GM12878 (cell line): ENCODE measurements around the gene CRYBB1. TPM values are rescaled to one million over a fixed set of nuclear protein-coding genes. Genes with fewer than 3 reads are reported as not detected.

Source experiments
- ATAC-seq: fragments of 200-7000 bp; cut with Tn5 transposase; 3 replicates; pipeline ENCODE4 v1.9.1; 2020; ENCODE audit warnings: mild to moderate bottlenecking, moderate library complexity
- BruUV-seq: library from RNA; stranded (reverse); fragments of 400-500 nt; replicated peaks from 2 replicates; lab custom pipeline; 2021; lab: Mats Ljungman, UMichigan
- CTCF ChIA-PET: fragments of 300-600 bp; sonication (Branson Sonifier 250); formaldehyde crosslinking; extraction: SDS; loops from one replicate; lab custom pipeline; 2021; ENCODE audit warnings: inconsistent platforms; lab: Yijun Ruan, JAX
- POLR2A ChIA-PET: fragments of 350-600 bp; formaldehyde crosslinking; extraction: SDS; loops from one replicate; lab custom pipeline; 2021; ENCODE audit warnings: inconsistent platforms; lab: Charles Lee
- RAD21 ChIA-PET: fragments of 300-600 bp; sonication (Branson Sonifier 250); formaldehyde crosslinking; loops from one replicate; lab custom pipeline; 2023; ENCODE audit warnings: antibody characterized with exemption; ENCODE audit not compliant: unreplicated experiment; lab: Charles Lee
- SMC1A ChIA-PET: fragments of 300-600 bp; sonication (Branson Sonifier 250); formaldehyde crosslinking; loops from one replicate; lab custom pipeline; 2023; ENCODE audit not compliant: unreplicated experiment, uncharacterized antibody; lab: Charles Lee
- DNase-seq: peaks from one replicate; pipeline ENCODE4 v3.0.0-alpha.2; 2011; ENCODE audit warnings: low read depth, low spot score
- FAIRE-seq: peaks from 3 replicates; lab custom pipeline; 2011; peaks lifted over from hg19 to GRCh38; lab: Jason Lieb, UNC
- H2AFZ ChIP-seq: 2 replicates; pipeline ENCODE4 v1.6.0; 2011; ENCODE audit warnings: low read depth, low read length, control low read depth; ENCODE audit not compliant: control insufficient read depth
- H3K27ac ChIP-seq: 2 replicates; pipeline ENCODE4 v1.5.1; 2011; ENCODE audit warnings: control low read depth; ENCODE audit not compliant: control insufficient read depth, insufficient read depth
- H3K27me3 ChIP-seq, 2 experiments: replicated peaks in 1 of 2; 2 replicates each; pipeline versions ENCODE4 v1.6.0 to v1.6.1; 2011; ENCODE audit warnings: low read length in 1 of 2; ENCODE audit not compliant: control insufficient read depth in 2 of 2, insufficient read depth in 2 of 2
- H3K36me3 ChIP-seq, 2 experiments: 2 replicates each; pipeline ENCODE4 v1.5.1; 2011; ENCODE audit warnings: low read length in 1 of 2; ENCODE audit not compliant: control insufficient read depth in 2 of 2, insufficient read depth in 2 of 2
- H3K4me1 ChIP-seq: 2 replicates; pipeline ENCODE4 v1.6.1; 2011; ENCODE audit warnings: mild to moderate bottlenecking, low read length, moderate library complexity, mixed read lengths; ENCODE audit not compliant: control insufficient read depth, insufficient read depth
- H3K4me2 ChIP-seq: 2 replicates; pipeline ENCODE4 v1.6.0; 2011; ENCODE audit warnings: control low read depth; ENCODE audit not compliant: control insufficient read depth, insufficient read depth
- H3K4me3 ChIP-seq: fragments of 200-600 bp; sonication (generic); 2 replicates; pipeline ENCODE4 v1.5.1; 2016
- H3K79me2 ChIP-seq: 2 replicates; pipeline ENCODE4 v1.6.0; 2011; ENCODE audit warnings: low read length; ENCODE audit not compliant: control insufficient read depth, insufficient read depth
- H3K9ac ChIP-seq: 2 replicates; pipeline ENCODE4 v1.8.0; 2011; ENCODE audit warnings: low read length, control low read depth, mixed read lengths; ENCODE audit not compliant: control insufficient read depth, insufficient read depth
- H3K9me3 ChIP-seq: replicated peaks from 3 replicates; pipeline ENCODE4 v1.5.1; 2011; ENCODE audit warnings: mild to moderate bottlenecking, low read length; ENCODE audit not compliant: control insufficient read depth, insufficient read depth
- H4K20me1 ChIP-seq: 2 replicates; pipeline ENCODE4 v1.6.0; 2011; ENCODE audit not compliant: control insufficient read depth, insufficient read depth
- CREM ChIP-seq: IDR thresholded peaks from 2 replicates; pipeline ENCODE4 v1.6.1; 2014; ENCODE audit warnings: antibody characterized with exemption, low read depth
- EED ChIP-seq: sonication (generic); IDR thresholded peaks from 2 replicates; pipeline ENCODE4 v1.6.1; 2016; ENCODE audit warnings: antibody characterized with exemption, low read depth
- KDM1A ChIP-seq: fragments of 200-600 bp; sonication (generic); IDR thresholded peaks from 2 replicates; pipeline ENCODE4 v1.6.1; 2016; ENCODE audit warnings: borderline replicate concordance
- KLF5 ChIP-seq: fragments of 450-650 bp; IDR thresholded peaks from 2 replicates; pipeline ENCODE4 v1.6.1; 2014; ENCODE audit warnings: mild to moderate bottlenecking; ENCODE audit not compliant: partially characterized antibody
- MTA2 ChIP-seq: fragments of 450-650 bp; IDR thresholded peaks from 2 replicates; pipeline ENCODE4 v1.6.1; 2016; ENCODE audit warnings: low read depth, mild to moderate bottlenecking, moderate library complexity
- NR2F1 ChIP-seq: fragments of 450-650 bp; conservative IDR thresholded peaks from 2 replicates; pipeline ENCODE4 v1.6.1; 2017; ENCODE audit warnings: mild to moderate bottlenecking
- RAD51 ChIP-seq: fragments of 450-650 bp; IDR thresholded peaks from 2 replicates; pipeline ENCODE4 v1.6.1; 2016; ENCODE audit warnings: moderate library complexity, mild to moderate bottlenecking, inconsistent platforms
- RB1 ChIP-seq: fragments of 450-650 bp; formaldehyde crosslinking; IDR thresholded peaks from 2 replicates; pipeline ENCODE4 v1.6.1; 2017; ENCODE audit warnings: mild to moderate bottlenecking, borderline replicate concordance
- WGBS: methylation state at CpG from one replicate; pipeline ENCODE4 v1.1.6; 2016; ENCODE audit warnings: low lambda C conversion rate; ENCODE audit not compliant: insufficient replicate concordance, insufficient coverage; ENCODE audit errors: missing lambda C conversion rate; 5-methylcytosine and 5-hydroxymethylcytosine counted together
- in situ Hi-C: fragments of 300-500 bp; cut with MboI; formaldehyde crosslinking; loops from 9 replicates; pipeline ENCODE4 v1.14.3; 2018; ENCODE audit warnings: mixed read lengths
- intact Hi-C: fragments of 100-400 bp; cut with micrococcal nuclease; formaldehyde crosslinking; loops from one replicate; pipeline ENCODE4 v1.14.2; 2022; ENCODE audit not compliant: unreplicated experiment
- polyA plus RNA-seq, 11 experiments: library from polyadenylated mRNA; depleted of rRNA in 4 of 11; unstranded in 6 of 11; stranded (reverse) in 5 of 11; fragments of >200 nt; fragmentation: Nextera tagmentation in 4 of 11; fragmentation: Illumina TruSeq in 1 of 11; extraction: Ambion mirVana in 4 of 11; extraction: Trizol in 1 of 11; gene quantifications; 1 replicate in 1 of 11; 2 replicates in 10 of 11; pipeline versions ENCODE4 v1.2.1 to v1.2.3, GENCODE V29; 2011 to 2016; ENCODE audit warnings: inconsistent platforms in 2 of 11, missing spikeins in 2 of 11, low read depth in 1 of 11
- total RNA-seq, 4 experiments: library from RNA; depleted of rRNA in 3 of 4; stranded (reverse); fragments of >200 nt in 3 of 4; fragmentation: Illumina TruSeq in 1 of 4; extraction: Trizol in 1 of 4; gene quantifications; 2 replicates each; pipeline versions ENCODE4 v1.2.1 to v1.2.3, GENCODE V29; 2013 to 2021
- TF ChIP-seq, protein P1 (sequence below): IDR thresholded peaks from 2 replicates; pipeline ENCODE4 v1.6.1; 2012; ENCODE audit warnings: low read depth, low read length, improper control_type of control experiment
- TF ChIP-seq, protein P2 (sequence below): fragments of 450-650 bp; IDR thresholded peaks from 2 replicates; pipeline ENCODE4 v1.6.1; 2016; ENCODE audit warnings: mild to moderate bottlenecking
- TF ChIP-seq, protein P3 (sequence below): fragments of 450-650 bp; formaldehyde crosslinking; IDR thresholded peaks from 2 replicates; pipeline ENCODE4 v1.4.0; 2020; ENCODE audit warnings: mild to moderate bottlenecking, moderate library complexity
- TF ChIP-seq, protein P4 (sequence below), 3 experiments: IDR thresholded peaks in 2 of 3; conservative IDR thresholded peaks in 1 of 3; 2 replicates each; pipeline ENCODE4 v1.5.1; 2011; ENCODE audit warnings: low read depth in 3 of 3, low read length in 3 of 3, mild to moderate bottlenecking in 3 of 3, control low read depth in 2 of 3, moderate library complexity in 2 of 3, inconsistent platforms in 1 of 3, mixed read lengths in 1 of 3; ENCODE audit not compliant: control insufficient read depth in 2 of 3, insufficient read depth in 1 of 3; ENCODE audit errors: extremely low read depth in 1 of 3

Gene CRYBB1
- total and polyA plus RNA-seq, 10 of the 15 experiments (the other 5 are each of a cell fraction or from before 2014, with no cell fraction given): 0.09 to 0.64 (median 0.23) TPM; not detected in 5

DNA sequence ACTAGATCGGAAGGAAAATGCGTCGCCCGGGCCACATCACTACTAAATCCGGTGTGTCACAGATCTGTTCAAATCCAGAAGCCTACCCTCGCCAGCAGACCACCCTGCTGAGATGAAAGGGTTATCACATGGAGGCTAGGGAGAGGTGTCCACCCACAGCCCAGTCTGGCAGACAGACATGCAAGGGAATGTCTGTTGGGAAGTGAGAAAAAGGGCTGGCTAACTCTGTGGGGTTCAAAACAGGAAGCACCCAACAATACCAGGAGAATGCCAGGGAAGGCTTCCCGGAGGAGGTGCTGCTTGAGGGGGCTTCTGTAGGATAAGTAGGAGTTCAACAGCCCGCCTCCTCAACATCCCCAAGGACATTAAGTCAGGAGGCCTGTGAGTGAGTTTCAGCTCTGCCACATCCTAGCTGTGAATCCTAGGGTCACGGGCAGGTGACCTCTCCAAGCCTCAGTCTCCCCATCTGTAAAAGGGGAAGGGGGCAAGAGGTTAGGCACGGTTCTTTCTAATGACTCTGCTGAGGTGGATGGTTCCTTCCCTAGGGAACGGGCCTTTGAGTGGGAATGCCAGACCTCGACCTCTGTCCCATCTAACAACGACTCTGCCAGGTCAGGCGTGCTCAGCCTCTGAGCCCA lies 29.0 kb downstream of the CRYBB1 start:
- Histone ChIP-seq H3K36me3 (no peaks in the 10 kb centered on the region; a peak in 1 of 4 replicates), H3K27ac (peak overlapping the region; percentile 41), H2AFZ (peak overlapping the region; percentile 35), H4K20me1 (no peaks in the 10 kb centered on the region), H3K9ac (peak overlapping the region; percentile 60), H3K4me1 (peaks cover 41% of the 10 kb centered on the region), H3K79me2 (peaks cover 32% of the 10 kb centered on the region), H3K9me3 (no peaks in the 10 kb centered on the region), H3K27me3 (no peaks in the 10 kb centered on the region), H3K4me2 (peak overlapping the region; percentile 75), H3K4me3 (peak overlapping the region; percentile 89)
- in situ Hi-C loops (no loop called here), intact Hi-C loops (no loop called here)
- ChIA-PET CTCF (interaction anchor here (0.9 to 1.1 kb wide), 3 partner anchors 9 to 86 kb away, joined by 3 read pairs; no protein-coding TSS in a partner anchor), SMC1A (no interaction called here), POLR2A (interaction anchor here (0.5 to 8.0 kb wide), 4 partner anchors 9 to 55 kb away, joined by 3 to 62 read pairs (median 6); no protein-coding TSS in a partner anchor), RAD21 (interaction anchor here (1.4 kb wide), 1 partner anchor 78 kb away, joined by 3 read pairs; no protein-coding TSS in a partner anchor)
- no peak for DNase-seq
- 44% methylated on average over 14 of the region's 14 CpGs for WGBS
- TF ChIP-seq KDM1A (no peak), NR2F1 (peak; percentile 57), CREM (no peak), RAD51 (no peak), RB1 (no peak), MTA2 (0 out of 2 replicates have a peak, but pooled peaks have one; percentile 9), EED (0 out of 2 replicates have a peak, but pooled peaks have one; percentile 8), KLF5 (no peak)
- TF ChIP-seq, protein P1, sequence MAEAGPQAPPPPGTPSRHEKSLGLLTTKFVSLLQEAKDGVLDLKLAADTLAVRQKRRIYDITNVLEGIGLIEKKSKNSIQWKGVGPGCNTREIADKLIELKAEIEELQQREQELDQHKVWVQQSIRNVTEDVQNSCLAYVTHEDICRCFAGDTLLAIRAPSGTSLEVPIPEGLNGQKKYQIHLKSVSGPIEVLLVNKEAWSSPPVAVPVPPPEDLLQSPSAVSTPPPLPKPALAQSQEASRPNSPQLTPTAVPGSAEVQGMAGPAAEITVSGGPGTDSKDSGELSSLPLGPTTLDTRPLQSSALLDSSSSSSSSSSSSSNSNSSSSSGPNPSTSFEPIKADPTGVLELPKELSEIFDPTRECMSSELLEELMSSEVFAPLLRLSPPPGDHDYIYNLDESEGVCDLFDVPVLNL: no peak
- TF ChIP-seq, protein P2, sequence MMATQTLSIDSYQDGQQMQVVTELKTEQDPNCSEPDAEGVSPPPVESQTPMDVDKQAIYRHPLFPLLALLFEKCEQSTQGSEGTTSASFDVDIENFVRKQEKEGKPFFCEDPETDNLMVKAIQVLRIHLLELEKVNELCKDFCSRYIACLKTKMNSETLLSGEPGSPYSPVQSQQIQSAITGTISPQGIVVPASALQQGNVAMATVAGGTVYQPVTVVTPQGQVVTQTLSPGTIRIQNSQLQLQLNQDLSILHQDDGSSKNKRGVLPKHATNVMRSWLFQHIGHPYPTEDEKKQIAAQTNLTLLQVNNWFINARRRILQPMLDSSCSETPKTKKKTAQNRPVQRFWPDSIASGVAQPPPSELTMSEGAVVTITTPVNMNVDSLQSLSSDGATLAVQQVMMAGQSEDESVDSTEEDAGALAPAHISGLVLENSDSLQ: no peak
- TF ChIP-seq, protein P3, sequence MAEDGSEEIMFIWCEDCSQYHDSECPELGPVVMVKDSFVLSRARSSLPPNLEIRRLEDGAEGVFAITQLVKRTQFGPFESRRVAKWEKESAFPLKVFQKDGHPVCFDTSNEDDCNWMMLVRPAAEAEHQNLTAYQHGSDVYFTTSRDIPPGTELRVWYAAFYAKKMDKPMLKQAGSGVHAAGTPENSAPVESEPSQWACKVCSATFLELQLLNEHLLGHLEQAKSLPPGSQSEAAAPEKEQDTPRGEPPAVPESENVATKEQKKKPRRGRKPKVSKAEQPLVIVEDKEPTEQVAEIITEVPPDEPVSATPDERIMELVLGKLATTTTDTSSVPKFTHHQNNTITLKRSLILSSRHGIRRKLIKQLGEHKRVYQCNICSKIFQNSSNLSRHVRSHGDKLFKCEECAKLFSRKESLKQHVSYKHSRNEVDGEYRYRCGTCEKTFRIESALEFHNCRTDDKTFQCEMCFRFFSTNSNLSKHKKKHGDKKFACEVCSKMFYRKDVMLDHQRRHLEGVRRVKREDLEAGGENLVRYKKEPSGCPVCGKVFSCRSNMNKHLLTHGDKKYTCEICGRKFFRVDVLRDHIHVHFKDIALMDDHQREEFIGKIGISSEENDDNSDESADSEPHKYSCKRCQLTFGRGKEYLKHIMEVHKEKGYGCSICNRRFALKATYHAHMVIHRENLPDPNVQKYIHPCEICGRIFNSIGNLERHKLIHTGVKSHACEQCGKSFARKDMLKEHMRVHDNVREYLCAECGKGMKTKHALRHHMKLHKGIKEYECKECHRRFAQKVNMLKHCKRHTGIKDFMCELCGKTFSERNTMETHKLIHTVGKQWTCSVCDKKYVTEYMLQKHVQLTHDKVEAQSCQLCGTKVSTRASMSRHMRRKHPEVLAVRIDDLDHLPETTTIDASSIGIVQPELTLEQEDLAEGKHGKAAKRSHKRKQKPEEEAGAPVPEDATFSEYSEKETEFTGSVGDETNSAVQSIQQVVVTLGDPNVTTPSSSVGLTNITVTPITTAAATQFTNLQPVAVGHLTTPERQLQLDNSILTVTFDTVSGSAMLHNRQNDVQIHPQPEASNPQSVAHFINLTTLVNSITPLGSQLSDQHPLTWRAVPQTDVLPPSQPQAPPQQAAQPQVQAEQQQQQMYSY (CRISPR knock-in tag): no peak
- TF ChIP-seq, protein P4, sequence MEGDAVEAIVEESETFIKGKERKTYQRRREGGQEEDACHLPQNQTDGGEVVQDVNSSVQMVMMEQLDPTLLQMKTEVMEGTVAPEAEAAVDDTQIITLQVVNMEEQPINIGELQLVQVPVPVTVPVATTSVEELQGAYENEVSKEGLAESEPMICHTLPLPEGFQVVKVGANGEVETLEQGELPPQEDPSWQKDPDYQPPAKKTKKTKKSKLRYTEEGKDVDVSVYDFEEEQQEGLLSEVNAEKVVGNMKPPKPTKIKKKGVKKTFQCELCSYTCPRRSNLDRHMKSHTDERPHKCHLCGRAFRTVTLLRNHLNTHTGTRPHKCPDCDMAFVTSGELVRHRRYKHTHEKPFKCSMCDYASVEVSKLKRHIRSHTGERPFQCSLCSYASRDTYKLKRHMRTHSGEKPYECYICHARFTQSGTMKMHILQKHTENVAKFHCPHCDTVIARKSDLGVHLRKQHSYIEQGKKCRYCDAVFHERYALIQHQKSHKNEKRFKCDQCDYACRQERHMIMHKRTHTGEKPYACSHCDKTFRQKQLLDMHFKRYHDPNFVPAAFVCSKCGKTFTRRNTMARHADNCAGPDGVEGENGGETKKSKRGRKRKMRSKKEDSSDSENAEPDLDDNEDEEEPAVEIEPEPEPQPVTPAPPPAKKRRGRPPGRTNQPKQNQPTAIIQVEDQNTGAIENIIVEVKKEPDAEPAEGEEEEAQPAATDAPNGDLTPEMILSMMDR (IDR thresholded peaks at IDR 0.05 in 2 of 3, conservative IDR thresholded peaks at IDR 0.05 in 1 of 3; ENCODE audit: control insufficient read depth in 2 of 3, extremely low read depth in 1 of 3, insufficient read depth in 1 of 3, low read depth in 3 of 3, low read length in 3 of 3): no peak
- ATAC-seq: no peak
- peak; percentile 35 for FAIRE-seq
- BruUV-seq: no TSS peak
